Transverse colon (tissue), 4 donors: Measurements from ENCODE around the gene KNDC1. TPM values are rescaled to one million over a fixed set of nuclear protein-coding genes. Genes with fewer than 3 reads are reported as not detected.
"Not testable (repeated sequence)": the region's sequence is repeated elsewhere in the genome, so short reads cannot be mapped to it uniquely, and the experiment has no call there.

ENCODE experiments used
- DNase-seq: peaks from one replicate; pipeline ENCODE4 v3.0.0-alpha.2; 2019
- H3K27ac ChIP-seq, 4 donors: fragments of 200-600 bp; sonication (generic); 2 replicates each; pipeline ENCODE4 v1.5.1; 2016 to 2018; ENCODE audit warnings: inconsistent platforms in 4 of 4
- H3K27me3 ChIP-seq: fragments of 200-600 bp; sonication (generic); 2 replicates; pipeline ENCODE4 v1.5.1; 2017; ENCODE audit warnings: inconsistent platforms
- H3K36me3 ChIP-seq, 4 donors: fragments of 200-600 bp; sonication (generic); 2 replicates each; pipeline ENCODE4 v1.5.1; 2017 to 2019; ENCODE audit warnings: inconsistent platforms in 4 of 4
- H3K4me1 ChIP-seq, 4 donors: fragments of 200-600 bp; sonication (generic); 2 replicates each; pipeline ENCODE4 v1.5.1; 2017 to 2020; ENCODE audit warnings: inconsistent platforms in 4 of 4
- H3K4me3 ChIP-seq, 4 donors: fragments of 200-600 bp; sonication (generic); 1 replicate in 1 of 4; 2 replicates in 3 of 4; pipeline versions ENCODE4 v1.5.1 to v1.6.1; 2017 to 2019; ENCODE audit warnings: inconsistent platforms in 4 of 4
- H3K9me3 ChIP-seq, 2 donors: fragments of 200-600 bp; sonication (generic); 2 replicates each; pipeline ENCODE4 v1.5.1; 2017 to 2019; ENCODE audit warnings: inconsistent platforms in 2 of 2
- CTCF ChIP-seq, 5 experiments: fragments of 200-600 bp in 3 of 5; fragments of 450-650 bp in 2 of 5; sonication (generic) in 3 of 5; IDR thresholded peaks; 1 replicate in 2 of 5; 2 replicates in 3 of 5; pipeline ENCODE4 v1.5.1; 2016 to 2017; ENCODE audit warnings: antibody characterized with exemption in 5 of 5, inconsistent platforms in 3 of 5, mild to moderate bottlenecking in 2 of 5, moderate library complexity in 1 of 5
- EP300 ChIP-seq: sonication (generic); formaldehyde crosslinking; IDR thresholded peaks from one replicate; pipeline ENCODE4 v1.6.1; 2017; ENCODE audit warnings: antibody characterized with exemption, low read depth
- POLR2A ChIP-seq: fragments of 450-650 bp; IDR thresholded peaks from one replicate; pipeline ENCODE4 v1.6.1; 2016; ENCODE audit warnings: antibody characterized with exemption, mild to moderate bottlenecking, moderate library complexity
- POLR2AphosphoS5 ChIP-seq, 3 donors: sonication (generic); formaldehyde crosslinking; IDR thresholded peaks; one replicate each; pipeline ENCODE4 v1.6.1; 2016; ENCODE audit warnings: antibody characterized with exemption in 3 of 3
- WGBS, 2 donors: methylation state at CpG; one replicate each; pipeline ENCODE4 v1.1.5; 2018; ENCODE audit warnings: low coverage in 1 of 2; 5-methylcytosine and 5-hydroxymethylcytosine counted together
- in situ Hi-C, 4 donors: fragments of 200-750 bp; cut with MboI; loops; one replicate each; pipeline versions ENCODE4 v1.15.0 to v1.15.1; 2017; ENCODE audit warnings: low sequenced_read_pairs in 3 of 4, low pct_ligation_motif_present in 1 of 4, low pct_unique_long_range_greater_than_20kb in 1 of 4
- intact Hi-C: fragments of 100-400 bp; cut with DNase I; formaldehyde crosslinking; loops from one replicate; pipeline ENCODE4 v1.15.1; 2023; ENCODE audit warnings: low total_unique reads
- total RNA-seq, 4 donors: library from RNA; depleted of rRNA; stranded (reverse); fragments of >200 nt; gene quantifications; one replicate each; pipeline ENCODE4 v1.1.0, GENCODE V29; 2016

The KNDC1 gene
- total RNA-seq, 4 donors from 2014 or later: 0.14 to 1.2 TPM; not detected in 2

GRCh38 chr10:133150226-133150625, 9.8 kb upstream of the KNDC1 start:
- WGBS, 2 donors: 90 to 93% methylated on average over 8 of the region's 8 CpGs
- peaks cover 4 to 6% of the 10 kb centered on the region in 2 donors for H3K9me3 ChIP-seq
- in situ Hi-C loops: no loop called here

DNA sequence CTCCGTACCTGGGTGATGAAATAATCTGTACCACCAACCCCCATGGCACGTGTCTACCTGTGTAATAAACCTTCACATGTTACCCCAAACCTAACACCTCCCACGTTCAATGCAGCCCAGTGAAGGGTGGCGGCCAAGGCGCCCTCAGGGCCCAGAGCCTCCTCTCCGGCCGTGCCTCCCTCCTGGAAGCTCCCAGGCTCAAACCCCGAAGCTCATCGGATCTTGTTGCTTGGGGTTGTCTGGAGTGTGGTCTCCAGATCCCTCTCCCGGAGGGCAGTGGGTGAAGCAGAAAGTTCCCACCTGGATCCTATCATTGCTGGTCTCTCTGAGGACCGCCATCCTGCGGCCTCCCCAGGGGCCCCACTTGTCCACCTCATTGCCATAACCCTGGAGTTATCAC, 9.4 kb upstream of the KNDC1 start:
- no peaks in the 10 kb centered on the region for H3K4me1 ChIP-seq
- no peak overlapping the region for H3K27ac ChIP-seq
- TF ChIP-seq CTCF (IDR thresholded peaks at IDR 0.05) (no peak), POLR2A (no peak), POLR2AphosphoS5 (IDR thresholded peaks at IDR 0.05) (no peak), EP300 (no peak)
- peaks cover 4 to 6% of the 10 kb centered on the region in 2 donors for H3K9me3 ChIP-seq
- intact Hi-C loops: loop anchor here (1.0 kb wide), 1 partner anchor 48 kb away; no protein-coding TSS in a partner anchor
- 91 to 100% methylated on average over 1 to 12 of the region's 12 CpGs for whole genome bisulfite sequencing, 2 donors
- no peaks in the 10 kb centered on the region for H3K36me3 ChIP-seq
- DNase-seq: no peak
- in situ Hi-C loops: no loop called here
- no peak overlapping the region for H3K4me3 ChIP-seq
- H3K27me3 ChIP-seq: peaks cover 51% of the 10 kb centered on the region

More at GRCh38 chr10:133150226-133150625, 9.8 kb upstream of the KNDC1 start:
- no peak overlapping the region for H3K4me3 ChIP-seq
- H3K27ac ChIP-seq: no peak overlapping the region
- no peak for TF ChIP-seq POLR2A
- no peak for TF ChIP-seq POLR2AphosphoS5 (IDR thresholded peaks at IDR 0.05)
- no peak for TF ChIP-seq EP300
- no peak for TF ChIP-seq CTCF (IDR thresholded peaks at IDR 0.05)
- H3K36me3 ChIP-seq: no peaks in the 10 kb centered on the region
- H3K4me1 ChIP-seq: no peaks in the 10 kb centered on the region
- DNase-seq: no peak
- peaks cover 55% of the 10 kb centered on the region for H3K27me3 ChIP-seq
- intact Hi-C loops: loop anchor here (1.0 kb wide), 1 partner anchor 48 kb away; no protein-coding TSS in a partner anchor

DNA sequence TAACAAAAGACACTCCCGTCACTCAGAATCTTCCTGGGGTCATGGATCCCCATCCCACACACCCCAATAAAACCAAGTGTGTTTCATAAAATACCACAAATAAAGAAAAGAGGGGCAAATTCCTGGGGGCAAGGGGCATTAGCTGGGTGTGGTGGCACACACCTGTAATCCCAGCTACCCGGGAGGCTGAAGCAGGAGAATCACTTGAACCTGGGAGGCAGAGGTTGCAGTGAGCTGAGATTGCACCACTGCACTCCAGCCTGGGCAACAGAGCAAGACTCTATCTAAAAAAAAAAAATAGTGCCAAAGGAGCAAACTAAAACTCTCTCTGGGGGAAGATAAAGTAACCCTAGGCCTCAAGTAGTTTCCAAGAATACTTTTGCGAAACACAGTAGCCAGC, 8.9 kb upstream of the KNDC1 start:
- H3K4me3 ChIP-seq, in situ Hi-C loops, intact Hi-C loops, H3K36me3 ChIP-seq, H3K4me1 ChIP-seq, H3K9me3 ChIP-seq, H3K27ac ChIP-seq, DNase-seq: not testable (repeated sequence)
- H3K27me3 ChIP-seq: peaks cover 47% of the 10 kb centered on the region
- 52 to 79% methylated on average over 2 to 3 of the region's 3 CpGs for WGBS, 2 donors

DNA sequence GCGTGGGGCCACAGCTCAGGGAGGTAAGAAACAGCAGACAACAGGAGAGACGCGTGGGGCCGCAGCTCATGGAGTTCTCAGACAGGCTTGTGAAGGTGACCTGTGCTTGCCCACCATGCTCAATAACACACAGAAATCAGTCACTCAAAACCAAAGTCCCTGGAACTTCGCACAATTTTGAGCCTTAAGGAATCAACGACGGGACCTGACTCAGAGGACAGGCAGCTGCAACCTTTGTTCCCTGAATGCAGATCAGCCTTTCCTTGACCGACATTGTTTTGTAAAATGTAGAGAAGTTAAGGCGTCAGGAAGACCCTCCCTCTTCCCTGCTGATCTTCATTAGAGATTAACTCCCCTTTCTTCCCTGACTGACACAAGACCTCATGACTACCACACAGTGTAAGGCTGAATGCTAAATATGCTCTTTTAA, 8.5 kb upstream of the KNDC1 start:
- H3K4me3 ChIP-seq: no peak overlapping the region
- peaks cover 4 to 6% of the 10 kb centered on the region in 2 donors for H3K9me3 ChIP-seq
- 48 to 54% methylated on average over 5 to 9 of the region's 9 CpGs for WGBS, 2 donors
- no peak for TF ChIP-seq POLR2A
- no peak for DNase-seq
- no peaks in the 10 kb centered on the region for H3K36me3 ChIP-seq
- H3K4me1 ChIP-seq: no peaks in the 10 kb centered on the region
- H3K27me3 ChIP-seq: peaks cover 43% of the 10 kb centered on the region
- in situ Hi-C loops: no loop called here
- intact Hi-C loops: no loop called here
- no peak overlapping the region for H3K27ac ChIP-seq

DNA sequence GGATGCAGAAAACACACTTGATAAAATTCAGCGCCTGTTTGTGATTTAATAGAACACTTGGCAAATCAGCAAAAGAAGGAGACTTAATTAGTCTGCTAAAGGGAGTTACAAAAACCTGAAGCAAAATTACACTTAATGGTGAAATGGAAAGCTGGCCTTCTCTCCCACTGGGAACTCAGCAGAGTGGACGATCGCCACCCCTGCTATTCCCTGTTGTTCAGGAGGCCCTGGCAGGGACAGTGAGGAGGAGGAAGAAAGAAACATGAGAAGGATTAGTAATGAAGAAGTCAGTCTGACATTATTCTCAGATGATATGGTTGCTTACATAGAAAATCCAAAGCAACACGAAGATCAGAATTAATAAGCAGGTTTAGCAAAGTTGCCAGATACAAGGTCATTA, 5.6 kb upstream of the KNDC1 start:
- Histone ChIP-seq H3K27ac (no peak overlapping the region), H3K36me3 (no peaks in the 10 kb centered on the region), H3K4me1 (no peaks in the 10 kb centered on the region), H3K4me3 (no peak overlapping the region), H3K9me3 (no peaks in the 10 kb centered on the region), H3K27me3 (peaks cover 31% of the 10 kb centered on the region)
- TF ChIP-seq POLR2AphosphoS5 (IDR thresholded peaks at IDR 0.05) (no peak), CTCF (IDR thresholded peaks at IDR 0.05) (no peak), POLR2A (no peak), EP300 (no peak)
- in situ Hi-C loops: no loop called here
- 69 to 86% methylated on average over 4 of the region's 4 CpGs for WGBS, 2 donors
- DNase-seq: no peak
- intact Hi-C loops: no loop called here
